Left renal cortex interstitium (tissue), 4 donors: ENCODE data around the gene MAN2A2. TPM values are rescaled to one million over a fixed set of nuclear protein-coding genes. Genes with fewer than 3 reads are reported as not detected.
A peak's percentile ranks its signal among the peaks of the same experiment; 100 is the strongest.

Experiments used
- DNase-seq, 4 donors: peaks; one replicate each; pipeline ENCODE4 v3.0.0-alpha.2; 2013; ENCODE audit warnings: low read depth in 4 of 4, low spot score in 2 of 4, missing footprints in 1 of 4
- polyA plus RNA-seq, 4 donors: library from polyadenylated mRNA; unstranded; fragments of 120-200 nt; gene quantifications; one replicate each; pipeline ENCODE4 v1.2.1, GENCODE V29; 2013; ENCODE audit not compliant: insufficient read length in 4 of 4

Gene MAN2A2
- polyA plus RNA-seq, 4 donors: 35.7 to 67.2 (median 50.2) TPM

DNA sequence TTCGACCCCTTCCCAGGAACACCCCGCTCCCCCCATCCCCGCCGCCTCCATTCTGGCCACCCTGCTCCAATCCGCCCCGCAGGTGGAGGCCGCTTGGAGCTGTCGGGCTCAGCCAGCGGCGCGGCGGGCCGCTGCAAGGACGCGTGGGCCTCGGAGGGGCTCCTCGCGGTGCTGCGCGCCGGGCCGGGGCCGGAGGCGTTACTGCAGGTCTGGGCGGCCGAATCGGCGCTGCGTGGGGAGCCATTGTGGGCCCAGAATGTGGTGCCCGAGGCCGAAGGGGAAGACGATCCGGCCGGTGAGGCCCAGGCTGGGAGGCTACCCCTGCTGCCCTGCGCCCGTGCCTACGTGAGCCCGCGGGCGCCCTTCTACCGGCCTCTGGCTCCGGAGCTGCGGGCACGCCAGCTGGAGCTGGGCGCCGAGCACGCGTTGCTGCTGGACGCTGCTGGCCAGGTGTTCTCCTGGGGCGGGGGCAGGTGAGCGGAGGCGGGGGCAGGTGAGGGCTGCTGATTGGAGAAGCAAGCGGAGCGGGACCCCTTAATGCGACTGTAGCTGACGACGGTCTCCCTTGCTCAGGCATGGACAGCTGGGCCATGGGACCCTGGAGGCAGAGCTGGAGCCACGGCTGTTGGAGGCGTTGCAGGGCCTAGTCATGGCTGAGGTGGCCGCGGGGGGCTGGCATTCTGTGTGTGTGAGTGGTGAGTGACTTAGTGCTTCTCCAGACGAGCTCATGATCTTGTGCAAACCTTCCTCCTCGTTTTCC lies 54.1 kb downstream of the MAN2A2 start:
- peak in 3 of 4 donors; percentile 7 to 21 (median 16) for DNase-seq

GRCh38 chr15:90957791-90958190 lies 54.7 kb downstream of the MAN2A2 start:
- DNase-seq: no peak

GRCh38 chr15:90959028-90959595 lies 56.0 kb downstream of the MAN2A2 start:
- no peak for DNase-seq

DNA sequence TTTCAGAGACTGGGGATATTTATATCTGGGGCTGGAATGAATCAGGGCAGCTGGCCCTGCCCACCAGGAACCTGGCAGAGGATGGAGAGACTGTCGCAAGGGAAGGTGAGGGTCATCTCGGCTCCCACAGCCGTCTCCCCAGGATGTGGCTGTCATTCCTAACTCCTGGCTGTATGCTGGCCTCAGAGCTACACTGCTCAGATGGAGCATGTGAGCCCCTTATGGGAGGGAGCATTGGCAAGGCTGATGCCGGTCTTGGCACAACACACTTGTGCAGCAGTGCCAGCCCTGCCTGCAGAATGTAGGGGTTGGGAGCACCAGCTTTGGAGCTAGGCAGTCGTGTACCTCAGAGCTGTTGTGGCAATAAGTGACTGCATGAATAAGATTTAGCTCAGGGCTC lies 56.8 kb downstream of the MAN2A2 start:
- DNase-seq: no peak

DNA sequence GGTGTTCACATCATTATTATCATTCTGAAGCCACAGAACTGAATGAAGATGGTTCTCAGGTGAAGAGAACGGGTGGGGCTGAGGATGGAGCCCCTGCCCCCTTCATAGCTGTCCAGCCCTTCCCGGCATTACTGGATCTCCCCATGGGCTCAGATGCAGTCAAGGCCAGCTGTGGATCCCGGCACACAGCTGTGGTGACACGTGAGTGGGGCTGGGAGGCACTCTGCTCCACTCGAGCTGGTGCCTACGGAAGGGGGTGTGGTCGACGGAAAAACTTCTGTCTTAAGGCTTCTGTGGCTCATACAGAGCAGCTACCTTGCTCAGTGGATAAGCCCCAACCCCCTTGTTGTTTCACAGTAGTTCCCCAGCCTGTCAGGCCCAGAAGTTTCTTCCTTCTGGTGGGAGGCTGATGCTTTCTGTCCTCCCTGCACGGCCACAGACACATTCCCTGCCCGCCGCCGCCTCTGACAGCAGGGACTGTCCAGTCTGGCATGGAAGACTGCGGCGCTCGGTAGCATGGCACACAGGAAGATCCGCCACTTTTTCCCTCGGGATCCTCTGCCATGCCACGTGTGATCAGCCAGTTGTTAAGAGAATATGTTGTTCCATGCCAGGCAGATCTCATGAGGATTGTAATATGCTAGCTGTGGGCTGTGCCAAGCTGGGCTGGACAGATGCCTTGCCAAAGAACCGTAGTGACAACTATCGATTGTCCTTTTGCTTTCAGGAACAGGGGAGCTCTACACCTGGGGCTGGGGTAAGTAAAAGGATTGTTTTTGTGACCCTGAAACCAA lies 57.4 kb downstream of the MAN2A2 start:
- no peak for DNase-seq

GRCh38 chr15:90962021-90962420 lies 58.9 kb downstream of the MAN2A2 start:
- no peak for DNase-seq

GRCh38 chr15:90966262-90966661 lies 63.2 kb downstream of the MAN2A2 start:
- no peak for DNase-seq

DNA sequence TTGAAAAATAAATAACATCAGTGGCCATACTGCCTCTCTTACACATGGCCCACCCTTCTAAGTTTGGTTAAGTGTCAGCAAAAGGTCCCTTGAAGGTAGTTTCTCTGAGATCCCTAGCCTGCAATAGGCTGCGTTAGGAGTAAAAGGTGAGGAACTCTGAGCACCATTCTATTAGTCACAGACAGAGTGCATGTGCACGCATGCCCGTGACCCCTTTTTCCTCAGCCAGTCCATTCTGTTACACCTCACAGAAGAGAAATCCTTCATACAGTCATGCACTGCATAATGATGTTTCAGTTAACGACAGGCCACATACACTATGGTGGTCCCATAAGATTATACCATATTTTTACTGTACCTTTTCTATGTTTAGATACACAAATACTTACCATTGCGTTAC lies 64.1 kb downstream of the MAN2A2 start:
- DNase-seq: no peak

GRCh38 chr15:90968434-90968833 lies 65.3 kb downstream of the MAN2A2 start:
- no peak for DNase-seq

DNA sequence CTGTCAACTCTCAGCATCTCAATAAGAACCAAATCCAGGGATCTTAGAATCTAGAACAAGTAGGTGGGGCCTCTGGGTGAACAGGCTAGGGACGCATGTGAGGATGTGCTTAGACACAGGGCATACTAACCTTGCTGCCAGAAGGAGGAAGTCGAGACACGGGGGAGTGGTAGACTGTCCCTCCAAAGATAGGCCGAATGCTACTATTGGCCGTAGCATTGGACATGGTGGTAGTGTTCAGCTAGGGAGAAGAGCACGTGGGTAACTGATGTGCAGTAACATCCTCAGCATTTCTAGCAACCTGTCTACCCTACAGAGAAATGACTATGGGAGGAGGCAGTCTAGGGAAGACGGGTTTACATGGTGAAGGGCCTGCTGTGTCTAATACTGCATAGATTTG lies 67.2 kb downstream of the MAN2A2 start:
- no peak for DNase-seq

- no peak for DNase-seq
Measured at GRCh38 chr15:90972133-90972532, 69.0 kb downstream of the MAN2A2 start.

Other genes starting within 250 kb of the MAN2A2 start
- gene BLM, start 186.0 kb upstream of the MAN2A2 start, polyA plus RNA-seq: 10 to 100 TPM; 10.5 to 14.0 (median 12.2) TPM
- gene FURIN, start 34.7 kb upstream of the MAN2A2 start, polyA plus RNA-seq: 10 to 100 TPM; 44.0 to 58.8 (median 51.6) TPM
- 10 to 100 TPM; 12.7 to 20.6 (median 16.1) TPM for gene FES, start 18.8 kb upstream of the MAN2A2 start, polyA plus RNA-seq
- gene HDDC3, start 29.2 kb downstream of the MAN2A2 start, polyA plus RNA-seq: 10 to 100 TPM; 15.5 to 21.3 (median 16.6) TPM
- gene UNC45A, start 32.0 kb downstream of the MAN2A2 start, polyA plus RNA-seq: 10 to 100 TPM; 66.6 to 72.1 (median 69.0) TPM
- gene RCCD1, start 51.6 kb downstream of the MAN2A2 start, polyA plus RNA-seq: 10 to 100 TPM; 14.4 to 21.3 (median 17.7) TPM
- 10 to 100 TPM; 72.3 to 84.4 (median 75.4) TPM for gene PRC1, start 91.2 kb downstream of the MAN2A2 start, polyA plus RNA-seq
- gene VPS33B, start 119.3 kb downstream of the MAN2A2 start, polyA plus RNA-seq: 10 to 100 TPM; 19.9 to 22.5 (median 21.0) TPM
- gene SV2B, start 197.0 kb downstream of the MAN2A2 start, polyA plus RNA-seq: under 1 TPM; 0.69 to 0.99 (median 0.78) TPM